SU-DHL-6 (cell line): ENCODE results near the gene ARHGDIA.

Experiments used
- CTCF ChIP-seq: fragments of 200-600 bp; sonication (generic); IDR thresholded peaks from one replicate; pipeline ENCODE4 v1.5.1; 2017; ENCODE audit warnings: antibody characterized with exemption, mild to moderate bottlenecking, low read length, moderate library complexity; ENCODE audit not compliant: insufficient read depth, poor library complexity, severe bottlenecking
- EZH2phosphoT487 ChIP-seq: fragments of 200-600 bp; sonication (generic), shearing (Covaris generic); conservative IDR thresholded peaks from 2 replicates; pipeline ENCODE4 v1.6.1; 2018; ENCODE audit warnings: mild to moderate bottlenecking, antibody characterized with exemption, low read length, moderate library complexity, mixed read lengths

GRCh38 chr17:81901167-81902022 is 30.3 kb upstream of the ARHGDIA start:
- TF ChIP-seq CTCF (no peak), EZH2phosphoT487 (no peak)
